ENCODE results near the gene ELP5.
A peak's percentile ranks its signal among the peaks of the same experiment; 100 is the strongest.

ELP5 gene

GRCh38 chr17:7219229-7219811, 32.7 kb upstream of the ELP5 start:
- no peak for DNase-seq

- no peak for DNase-seq
Observed at GRCh38 chr17:7219812-7220592, 32.0 kb upstream of the ELP5 start, which contains the start of the genes ACADVL and DLG4. Gene ACADVL (plus strand): TSS chr17:7219938. CDS start chr17:7219985, 47 bp downstream. Gene DLG4 (minus strand): TSS chr17:7219836.

GRCh38 chr17:7220593-7221277, 31.3 kb upstream of the ELP5 start:
- no peak for DNase-seq

- no peak for DNase-seq
Observed at GRCh38 chr17:7221278-7222092, 30.5 kb upstream of the ELP5 start.

GRCh38 chr17:7222093-7222971, 29.7 kb upstream of the ELP5 start:
- no peak for DNase-seq

GRCh38 chr17:7222972-7223292, 29.1 kb upstream of the ELP5 start:
- DNase-seq = no peak

- DNase-seq = no peak
Observed at GRCh38 chr17:7223375-7223774, 28.6 kb upstream of the ELP5 start.

- DNase-seq = no peak
Observed at GRCh38 chr17:7224110-7224509, 27.9 kb upstream of the ELP5 start.

GRCh38 chr17:7224661-7225111, 27.3 kb upstream of the ELP5 start:
- DNase-seq = no peak

GRCh38 chr17:7225711-7226331, 26.2 kb upstream of the ELP5 start:
- no peak for DNase-seq

GRCh38 chr17:7226721-7227710, 25.0 kb upstream of the ELP5 start:
- DNase-seq = no peak

GRCh38 chr17:7228920-7229319, 23.1 kb upstream of the ELP5 start:
- no peak for DNase-seq

GRCh38 chr17:7229504-7229903, 22.5 kb upstream of the ELP5 start:
- DNase-seq = no peak

- no peak for DNase-seq
Observed at GRCh38 chr17:7232114-7232513, 19.9 kb upstream of the ELP5 start.

GRCh38 chr17:7233701-7234082, 18.3 kb upstream of the ELP5 start:
- no peak for DNase-seq

GRCh38 chr17:7234083-7234951, 17.7 kb upstream of the ELP5 start, which contains the start of gene DVL2:
Gene DVL2 (minus strand): TSS chr17:7234517. CDS start chr17:7234262, 255 bp downstream.
- peak; percentile 53 to 68 for DNase-seq

GRCh38 chr17:7235693-7236665, 16.0 kb upstream of the ELP5 start:
- no peak for DNase-seq

- DNase-seq = no peak
Observed at GRCh38 chr17:7236808-7237207, 15.2 kb upstream of the ELP5 start.

All from NCI-H187 (cell line).